Brain pericyte (primary cell): ENCODE measurements around the gene VWA8.
"Not testable (repeated sequence)": the region's sequence is repeated elsewhere in the genome, so short reads cannot be mapped to it uniquely, and the experiment has no call there.

Experiments
- DNase-seq: peaks from one replicate; pipeline ENCODE4 v3.0.0-alpha.2; 2012; ENCODE audit warnings: low read depth, low spot score

VWA8 gene

DNA sequence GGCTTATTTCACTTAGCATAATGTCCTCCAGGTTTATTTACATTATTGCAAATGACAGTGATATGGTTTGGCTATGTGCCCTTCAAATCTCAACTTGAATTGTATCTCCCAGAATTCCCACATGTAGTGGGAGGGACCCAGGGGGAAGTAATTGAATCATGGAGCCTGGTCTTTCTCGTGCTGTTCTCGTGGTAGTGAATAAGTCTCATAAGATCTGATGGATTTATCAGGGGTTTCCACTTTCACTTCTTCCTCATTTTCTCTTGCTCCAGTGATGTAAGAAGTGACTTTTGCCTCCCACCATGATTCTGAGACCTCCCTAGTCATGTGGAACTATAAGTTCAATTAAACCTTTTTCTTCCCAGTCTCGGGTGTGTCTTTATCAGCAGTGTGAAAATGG is 109.6 kb downstream of the VWA8 start:
- no peak for DNase-seq

- DNase-seq: no peak
Measured at GRCh38 chr13:41848435-41849255, 112.3 kb downstream of the VWA8 start.

DNA sequence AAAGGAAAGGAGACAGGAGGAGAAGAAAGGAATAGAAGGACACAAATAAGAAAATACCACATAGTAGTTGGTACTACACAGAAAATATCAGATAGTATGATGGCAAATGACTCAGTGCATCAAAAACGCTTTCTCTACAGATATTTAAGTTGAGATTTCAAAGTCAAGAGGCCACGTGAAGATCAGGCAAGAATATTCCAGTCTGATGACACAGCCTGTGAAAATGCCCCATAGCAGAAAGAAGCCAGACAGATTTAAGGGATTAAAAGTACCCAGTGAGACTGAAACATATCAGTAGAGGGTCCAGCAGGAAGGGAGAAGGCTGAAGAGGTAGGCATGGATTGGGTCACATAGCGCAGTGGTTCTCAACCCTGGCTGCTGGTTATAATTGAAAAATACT is 113.7 kb downstream of the VWA8 start:
- DNase-seq: no peak

DNA sequence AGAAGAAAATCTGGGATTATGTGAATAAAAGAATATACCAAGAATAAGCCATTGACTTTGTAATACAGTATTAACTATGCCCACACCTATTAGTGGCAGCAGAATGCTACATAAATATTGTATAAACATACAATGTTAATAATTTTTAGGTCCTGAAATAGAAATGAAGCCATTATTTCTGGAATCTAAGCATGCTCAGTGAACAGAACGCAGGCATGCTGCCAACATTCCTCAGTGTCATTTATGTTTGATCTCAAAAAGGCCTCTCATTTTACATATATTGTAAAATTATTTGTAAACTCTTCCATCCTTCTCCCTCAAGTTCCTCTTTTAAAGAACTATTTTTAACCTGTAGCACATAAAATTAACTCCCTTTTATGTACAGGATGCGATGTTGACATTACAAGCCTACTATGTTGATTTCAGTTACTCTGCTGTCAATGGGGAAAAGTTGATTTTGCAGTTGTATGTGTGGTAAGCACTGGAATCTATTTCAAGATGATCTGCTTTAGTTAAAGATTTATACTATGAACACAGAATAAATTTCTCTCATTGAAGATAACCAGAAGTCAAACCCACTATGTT is 118.8 kb downstream of the VWA8 start:
- no peak for DNase-seq

DNA sequence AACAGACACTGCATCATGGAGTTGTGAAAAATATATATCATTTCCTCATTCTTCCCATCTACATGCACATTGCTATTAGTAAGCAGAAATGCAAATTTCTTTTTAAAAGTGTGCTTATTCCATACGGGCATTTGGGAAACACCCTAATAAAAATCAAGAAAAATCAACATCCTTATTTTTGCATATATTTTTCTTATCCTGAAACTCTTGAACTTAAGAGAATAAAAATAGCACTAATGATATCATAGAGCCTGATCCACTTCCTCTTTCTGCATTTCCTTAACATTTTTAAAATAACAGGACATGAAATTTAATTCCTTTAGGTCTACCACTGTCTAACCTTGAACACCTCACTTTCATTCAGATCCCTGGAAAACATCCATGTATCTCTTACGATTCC is 123.3 kb downstream of the VWA8 start:
- DNase-seq: no peak

DNA sequence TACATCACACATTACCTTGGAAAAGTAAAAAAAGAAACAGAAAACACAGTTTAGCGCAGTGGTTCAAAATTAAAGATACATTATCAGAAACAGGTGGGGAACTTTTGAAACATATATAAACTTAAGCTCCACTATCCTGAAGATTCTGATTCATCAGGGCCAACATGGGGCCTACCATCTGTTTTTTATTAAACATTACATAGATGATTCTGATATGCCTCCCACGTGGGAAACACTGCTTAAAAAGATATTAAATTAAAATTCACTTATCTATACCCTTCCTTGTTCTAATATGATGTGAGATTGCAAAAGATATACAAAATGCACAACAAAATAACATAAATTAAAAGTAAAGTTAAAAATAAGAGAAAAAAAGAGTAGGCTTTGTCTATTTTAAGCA is 125.0 kb downstream of the VWA8 start:
- no peak for DNase-seq

DNA sequence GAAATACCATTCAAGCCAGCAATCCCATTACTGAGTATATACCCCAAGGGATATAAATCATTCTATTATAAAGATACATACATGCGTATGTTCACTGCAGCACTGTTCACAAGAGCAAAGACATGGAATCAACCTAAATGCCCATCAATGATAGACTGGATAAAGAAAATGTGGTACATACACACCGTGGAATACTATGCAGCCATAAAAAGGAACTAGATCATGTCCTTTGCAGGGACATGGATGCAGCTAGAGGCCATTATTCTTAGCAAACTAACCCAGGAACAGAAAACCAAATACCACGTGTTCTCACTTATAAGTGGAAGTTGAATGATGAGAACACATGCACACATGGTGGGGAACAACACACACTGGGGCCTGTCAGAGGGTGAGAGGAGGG is 126.2 kb downstream of the VWA8 start:
- DNase-seq: not testable (repeated sequence)

DNA sequence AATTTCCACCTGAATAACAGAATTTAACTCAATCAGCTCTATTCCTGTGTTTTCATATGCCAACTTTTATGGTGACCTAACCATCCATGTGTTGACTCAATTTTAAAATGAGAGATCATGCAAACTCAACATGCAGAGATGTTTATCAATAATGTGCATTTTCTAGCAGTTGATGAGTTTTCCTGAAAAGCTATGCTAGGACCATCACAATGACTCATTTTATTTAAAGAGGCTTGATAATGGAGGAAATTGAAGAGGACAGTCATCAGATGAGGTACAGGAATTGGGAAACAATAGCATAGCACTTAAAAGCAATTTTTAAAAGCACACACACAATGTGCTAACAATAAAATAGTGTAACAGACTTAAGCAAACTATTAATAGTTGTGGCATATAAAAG is 127.1 kb downstream of the VWA8 start:
- DNase-seq: no peak

DNA sequence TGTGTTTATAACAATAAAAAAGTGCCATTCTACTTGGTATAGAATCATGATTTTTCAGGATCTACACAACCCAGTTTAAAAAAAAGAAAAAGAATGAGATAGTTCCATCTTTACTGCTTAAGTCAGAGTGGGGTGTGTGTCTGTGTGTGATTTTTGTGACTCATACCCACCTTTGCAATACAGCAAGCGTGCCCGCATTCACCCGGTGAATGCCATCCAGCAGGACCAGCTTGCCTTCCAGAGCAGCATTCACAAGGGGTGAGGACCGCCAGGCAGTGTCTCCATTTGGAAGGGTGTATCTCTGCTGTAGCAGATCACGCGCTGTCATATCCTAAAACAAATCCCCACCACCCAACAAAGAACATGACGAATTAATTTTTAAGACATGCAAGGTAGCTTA is 127.7 kb downstream of the VWA8 start:
- DNase-seq: no peak

GRCh38 chr13:41827507-41828213 is 133.2 kb downstream of the VWA8 start:
- peak; percentile 80 for DNase-seq

DNA sequence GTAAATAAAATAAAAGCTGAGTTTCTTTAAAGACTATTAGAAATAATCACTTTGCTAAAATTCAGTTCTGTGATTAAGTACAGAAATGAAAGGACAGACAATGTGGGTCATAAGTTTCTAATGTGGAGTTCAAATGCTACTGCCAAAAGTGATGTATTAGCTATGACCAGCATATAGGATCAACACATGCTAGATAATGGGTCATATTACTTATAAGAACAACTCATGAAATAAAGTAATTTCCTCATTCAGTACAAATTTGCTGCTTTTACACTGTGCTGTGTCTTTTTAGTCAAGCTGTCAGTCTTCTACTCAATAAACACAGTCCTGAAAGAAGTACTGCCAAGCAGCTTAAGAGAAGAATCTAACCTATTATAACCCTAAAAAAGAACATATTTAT is 135.2 kb downstream of the VWA8 start:
- no peak for DNase-seq

- no peak for DNase-seq
Measured at GRCh38 chr13:41823476-41823875, 137.4 kb downstream of the VWA8 start.

GRCh38 chr13:41822560-41822959 is 138.3 kb downstream of the VWA8 start:
- DNase-seq: no peak

- no peak for DNase-seq
Measured at GRCh38 chr13:41821238-41821594, 139.7 kb downstream of the VWA8 start.

DNA sequence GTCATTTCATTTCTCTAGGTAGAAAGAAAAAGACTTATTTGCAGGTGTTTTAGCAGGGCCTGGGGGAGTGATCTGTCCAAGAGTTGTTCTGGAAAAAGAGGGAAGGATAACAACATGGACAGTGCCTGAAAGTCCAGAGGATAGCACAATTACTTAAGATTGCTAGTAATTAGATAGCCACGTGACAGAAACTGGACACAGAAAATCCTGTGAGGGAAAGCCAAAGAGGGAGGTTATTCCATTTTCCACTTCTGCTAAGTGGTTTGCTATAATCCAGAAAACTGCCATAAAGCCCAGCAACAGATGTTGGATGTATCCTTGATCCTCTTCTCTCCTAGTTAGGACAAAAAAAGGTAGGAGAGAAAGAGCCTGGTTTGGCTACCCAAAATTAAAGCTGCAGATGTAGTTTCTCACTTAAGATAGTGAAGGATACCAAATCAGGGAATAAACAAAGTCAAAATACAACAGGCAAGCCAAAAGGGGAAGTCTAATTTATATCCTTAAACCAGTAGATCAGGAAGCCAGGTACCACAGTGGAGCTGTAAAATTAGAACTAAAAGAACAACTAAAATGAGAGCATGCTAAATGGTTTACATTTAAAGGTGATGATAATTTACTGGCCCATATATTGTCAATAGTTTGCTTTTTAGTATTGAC is 140.2 kb downstream of the VWA8 start:
- no peak for DNase-seq

GRCh38 chr13:41816057-41816456 is 144.9 kb downstream of the VWA8 start:
- DNase-seq: no peak

GRCh38 chr13:41813426-41813825 is 147.5 kb downstream of the VWA8 start:
- no peak for DNase-seq

GRCh38 chr13:41812851-41813250 is 148.1 kb downstream of the VWA8 start:
- no peak for DNase-seq

DNA sequence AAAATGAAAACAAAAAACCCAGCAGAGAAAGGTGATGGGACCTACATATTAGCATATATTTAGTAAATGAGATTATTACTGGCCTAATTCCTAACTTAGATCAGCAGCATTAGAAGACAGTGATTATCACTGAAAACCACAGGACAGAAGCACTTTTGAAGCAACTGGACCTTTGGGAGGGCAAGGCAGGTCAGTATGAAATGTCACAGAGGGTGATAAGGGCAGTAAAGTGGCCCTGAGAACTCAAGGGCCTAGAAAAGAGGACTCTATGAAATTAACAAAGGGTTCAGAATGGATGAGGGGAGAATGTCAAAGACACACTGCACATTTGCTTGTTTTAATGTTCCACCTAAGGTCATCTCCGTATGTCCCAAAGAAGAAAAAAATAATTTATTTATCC is 148.7 kb downstream of the VWA8 start:
- no peak for DNase-seq

DNA sequence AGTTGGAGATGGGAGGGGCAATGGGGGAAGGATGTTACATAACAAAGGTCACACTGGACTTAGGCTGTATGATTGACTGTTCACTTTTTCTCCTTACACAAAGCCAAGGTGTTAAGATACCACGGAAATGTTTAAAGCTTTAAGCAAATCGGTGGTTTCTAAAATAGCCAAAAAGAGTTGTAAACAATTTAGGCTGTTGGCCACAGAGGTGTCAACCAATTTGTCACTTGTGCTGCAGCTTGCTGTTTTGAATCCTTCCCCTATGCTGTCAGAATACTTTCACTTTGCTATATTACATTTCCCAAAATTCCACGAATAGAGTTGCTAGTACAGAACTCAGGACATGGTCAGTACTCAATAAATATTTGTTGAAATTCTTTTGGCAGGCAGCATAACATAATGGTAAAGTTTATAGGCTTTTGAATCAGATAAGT is 149.3 kb downstream of the VWA8 start:
- no peak for DNase-seq

- DNase-seq: no peak
Measured at GRCh38 chr13:41809962-41810361, 150.9 kb downstream of the VWA8 start.

DNA sequence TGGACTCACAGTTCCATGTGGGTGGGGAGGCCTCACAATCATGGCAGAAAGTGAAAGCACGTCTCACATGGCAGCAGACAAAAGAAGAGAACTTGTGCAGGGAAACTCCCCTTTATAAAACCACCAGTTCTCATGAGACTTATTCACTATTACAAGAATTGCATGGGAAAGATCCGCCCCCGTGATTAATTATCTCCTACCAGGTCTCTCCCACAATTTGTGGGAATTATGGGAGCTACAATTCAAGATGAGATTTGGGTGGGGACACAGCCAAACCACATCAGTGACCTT is 157.5 kb downstream of the VWA8 start:
- DNase-seq: not testable (repeated sequence)
